Measurements from ENCODE around the gene PIGZ.

Gene PIGZ

GRCh38 chr3:196967412-196968232 is 1.0 kb downstream of the PIGZ start:
- TF ChIP-seq CTCF (conservative IDR thresholded peaks at IDR 0.05; ENCODE audit: low read depth, low read length), result no peak
- DNase-seq (ENCODE audit: low read depth), result no peak
- H3K4me3 ChIP-seq (ENCODE audit: low read depth, low read length), result peak overlapping the region; percentile 64

GRCh38 chr3:196966526-196967401 is 1.9 kb downstream of the PIGZ start:
- peak; percentile 56 for DNase-seq (ENCODE audit: low read depth)
- no peak for TF ChIP-seq CTCF (conservative IDR thresholded peaks at IDR 0.05; ENCODE audit: low read depth, low read length)
- H3K4me3 ChIP-seq (ENCODE audit: low read depth, low read length), result peak overlapping the region; percentile 36

GRCh38 chr3:196965804-196966173 is 2.8 kb downstream of the PIGZ start:
- no peak for DNase-seq (ENCODE audit: low read depth)
- no peak overlapping the region for H3K4me3 ChIP-seq (ENCODE audit: low read depth, low read length)
- no peak for TF ChIP-seq CTCF (conservative IDR thresholded peaks at IDR 0.05; ENCODE audit: low read depth, low read length)

- no peak for TF ChIP-seq CTCF (conservative IDR thresholded peaks at IDR 0.05; ENCODE audit: low read depth, low read length)
- no peak for DNase-seq (ENCODE audit: low read depth)
- no peak overlapping the region for H3K4me3 ChIP-seq (ENCODE audit: low read depth, low read length)
Measured at GRCh38 chr3:196965112-196965803, 3.4 kb downstream of the PIGZ start.

- no peak for TF ChIP-seq CTCF (conservative IDR thresholded peaks at IDR 0.05; ENCODE audit: low read depth, low read length)
- no peak overlapping the region for H3K4me3 ChIP-seq (ENCODE audit: low read depth, low read length)
- no peak for DNase-seq (ENCODE audit: low read depth)
Measured at GRCh38 chr3:196963631-196963953, 5.0 kb downstream of the PIGZ start.

GRCh38 chr3:196962930-196963630 is 5.6 kb downstream of the PIGZ start:
- DNase-seq (ENCODE audit: low read depth), result no peak
- H3K4me3 ChIP-seq (ENCODE audit: low read depth, low read length), result no peak overlapping the region
- no peak for TF ChIP-seq CTCF (conservative IDR thresholded peaks at IDR 0.05; ENCODE audit: low read depth, low read length)

Data from choroid plexus epithelial cell (primary cell).